Measurements from ENCODE around the gene ASTL. TPM values are rescaled to one million over a fixed set of nuclear protein-coding genes. Genes with fewer than 3 reads are reported as not detected.
A peak's percentile ranks its signal among the peaks of the same experiment; 100 is the strongest.

ASTL gene
- total RNA-seq, 1 experiment from 2014 or later = not detected

- no peak for DNase-seq (ENCODE audit: low read depth)
These were observed 7.8 kb downstream of the ASTL start for GRCh38 chr2:96130483-96130882.

- DNase-seq (ENCODE audit: low read depth) = no peak
These were observed 8.7 kb downstream of the ASTL start for GRCh38 chr2:96129528-96130120.

- DNase-seq (ENCODE audit: low read depth) = no peak
These were observed 9.8 kb downstream of the ASTL start for GRCh38 chr2:96128456-96128855.

- DNase-seq (ENCODE audit: low read depth) = no peak
These were observed 13.7 kb downstream of the ASTL start for GRCh38 chr2:96124406-96125265.

- DNase-seq (ENCODE audit: low read depth) = no peak
These were observed 14.4 kb downstream of the ASTL start for GRCh38 chr2:96123936-96124335.

DNA sequence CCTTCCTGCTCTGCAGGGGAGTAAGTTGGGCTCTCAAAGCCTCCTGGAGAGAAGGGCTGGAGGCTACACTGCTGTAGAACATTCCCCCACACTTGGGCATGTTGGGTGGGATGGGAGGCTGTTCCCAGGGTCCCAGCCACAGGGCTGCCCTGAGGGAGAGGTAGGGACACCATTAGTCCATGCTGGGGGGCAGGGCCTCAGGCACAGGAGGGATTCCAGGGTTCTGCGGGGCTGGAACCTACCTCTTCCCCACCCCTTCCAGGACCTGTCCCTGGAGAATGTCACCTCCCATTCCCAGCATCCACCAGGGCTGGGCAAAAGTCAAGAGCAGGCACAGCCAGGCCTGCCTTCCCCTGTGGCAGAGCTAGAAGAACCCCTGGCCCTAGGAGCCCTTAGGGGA is 15.0 kb downstream of the ASTL start:
- DNase-seq (ENCODE audit: low read depth) = no peak

DNA sequence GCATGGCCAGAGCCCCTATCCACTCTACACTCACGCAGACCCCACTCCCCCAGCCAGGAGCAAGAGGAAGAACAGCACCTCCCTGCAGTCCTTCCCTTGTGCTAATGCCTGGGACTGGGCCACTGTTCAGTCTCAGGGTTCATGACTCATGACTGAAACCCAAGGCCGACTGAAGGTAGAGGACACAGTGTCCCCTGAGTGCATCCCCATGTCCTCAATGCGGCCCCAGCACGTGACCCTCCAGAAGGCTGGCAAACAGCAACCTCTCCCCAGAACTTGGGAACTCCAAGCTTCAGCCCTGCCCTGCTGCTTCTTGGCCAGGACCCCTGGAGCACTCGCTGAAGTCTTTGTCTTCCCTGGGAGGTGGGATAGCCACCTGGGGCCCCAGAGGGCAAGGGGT is 15.9 kb downstream of the ASTL start:
- no peak for DNase-seq (ENCODE audit: low read depth)

- no peak for DNase-seq (ENCODE audit: low read depth)
These were observed 16.9 kb downstream of the ASTL start for GRCh38 chr2:96121414-96121813.

DNA sequence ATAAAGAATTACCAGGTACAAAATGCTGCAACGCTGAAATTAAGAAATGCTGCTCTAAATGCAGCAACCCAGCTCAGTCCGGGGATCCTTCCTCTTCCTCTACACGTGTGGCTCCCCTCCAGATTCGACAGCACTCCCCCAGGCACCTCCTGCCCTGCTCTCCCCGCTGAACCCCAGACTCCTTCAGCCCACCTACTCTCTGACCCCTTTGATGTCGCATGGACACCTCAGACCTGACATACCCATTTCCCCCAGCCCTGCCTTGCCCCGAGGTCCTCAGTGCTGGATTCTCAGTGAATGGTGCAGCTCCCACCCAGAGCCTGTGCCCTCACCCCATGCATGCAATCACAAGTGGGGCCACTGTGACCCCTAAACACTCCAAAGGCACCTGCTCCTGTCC is 17.3 kb downstream of the ASTL start:
- DNase-seq (ENCODE audit: low read depth) = no peak

DNA sequence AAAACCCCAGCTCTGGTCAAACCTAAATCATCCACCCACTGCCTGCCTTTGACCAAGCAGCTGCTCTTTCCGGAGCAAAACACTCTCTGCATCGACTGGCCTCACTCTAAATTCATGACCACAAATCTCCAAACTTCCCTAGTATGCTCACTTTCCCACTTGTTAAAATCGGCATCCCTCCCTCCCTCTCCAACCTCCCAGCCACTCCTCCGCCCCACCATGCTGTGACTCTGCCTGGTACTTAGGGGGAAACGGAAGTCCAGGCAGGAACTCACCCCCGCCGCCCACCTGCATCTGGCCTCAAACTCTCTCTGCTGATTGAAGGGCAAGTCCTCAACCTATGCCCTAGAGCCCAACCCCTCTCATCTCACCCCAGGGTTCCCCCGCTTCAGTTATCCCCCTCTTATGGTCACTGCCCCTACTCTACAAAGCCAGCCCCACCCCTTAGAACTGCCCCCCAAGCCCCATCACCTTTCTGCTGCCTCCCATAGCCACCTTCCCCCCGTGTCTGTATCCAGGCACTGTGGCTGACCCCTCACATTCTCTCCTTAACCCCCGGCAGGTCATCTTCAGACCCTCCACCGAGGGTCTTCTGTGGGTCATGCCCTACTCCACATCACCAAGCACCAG is 18.1 kb downstream of the ASTL start:
- DNase-seq (ENCODE audit: low read depth) = no peak

GRCh38 chr2:96119389-96119751 is 18.9 kb downstream of the ASTL start:
- no peak for DNase-seq (ENCODE audit: low read depth)

GRCh38 chr2:96118698-96119388 is 19.5 kb downstream of the ASTL start:
- no peak for DNase-seq (ENCODE audit: low read depth)

DNA sequence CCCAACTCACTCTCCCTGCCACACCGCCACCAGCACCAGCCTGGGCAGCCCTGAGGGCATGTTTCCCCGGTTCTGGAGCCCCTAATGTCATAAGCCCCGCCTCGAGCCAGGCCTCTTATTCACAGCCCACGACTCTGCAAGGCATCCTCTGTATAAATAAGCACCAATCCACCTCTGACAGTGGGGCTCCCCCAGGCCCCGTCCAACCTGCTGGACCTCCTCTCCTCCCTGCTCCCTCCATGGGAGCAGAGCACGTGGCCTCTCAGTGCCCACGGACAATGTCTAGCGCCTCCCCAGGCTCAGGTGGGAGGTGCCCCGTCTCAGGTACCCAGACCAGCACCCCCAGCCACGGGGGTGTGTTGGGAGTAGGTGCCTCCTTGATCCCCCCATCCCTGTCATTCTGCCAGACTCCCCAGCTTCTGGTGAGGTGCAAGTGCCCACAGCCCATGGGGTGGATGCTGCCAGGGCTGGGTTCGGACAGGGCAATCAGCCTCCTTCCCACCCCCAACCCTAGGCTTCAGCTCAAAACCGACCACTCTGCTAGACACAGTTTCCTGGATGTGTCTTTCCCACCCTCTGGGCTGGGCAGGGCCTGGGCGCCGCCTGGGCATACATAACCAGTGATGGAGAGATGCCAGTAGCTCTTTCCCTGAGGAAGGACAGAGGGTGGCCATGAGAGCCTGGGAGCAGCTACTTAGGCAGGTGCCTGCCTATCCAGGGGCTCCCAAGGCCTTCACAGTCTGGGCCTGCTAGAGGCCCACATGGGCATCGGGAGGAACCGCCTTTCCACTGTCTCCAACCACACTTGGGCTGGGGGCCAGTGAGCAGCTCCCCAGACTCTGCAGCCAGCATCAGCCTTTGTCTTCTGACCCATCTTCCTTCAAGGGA is 20.4 kb downstream of the ASTL start:
- no peak for DNase-seq (ENCODE audit: low read depth)

DNA sequence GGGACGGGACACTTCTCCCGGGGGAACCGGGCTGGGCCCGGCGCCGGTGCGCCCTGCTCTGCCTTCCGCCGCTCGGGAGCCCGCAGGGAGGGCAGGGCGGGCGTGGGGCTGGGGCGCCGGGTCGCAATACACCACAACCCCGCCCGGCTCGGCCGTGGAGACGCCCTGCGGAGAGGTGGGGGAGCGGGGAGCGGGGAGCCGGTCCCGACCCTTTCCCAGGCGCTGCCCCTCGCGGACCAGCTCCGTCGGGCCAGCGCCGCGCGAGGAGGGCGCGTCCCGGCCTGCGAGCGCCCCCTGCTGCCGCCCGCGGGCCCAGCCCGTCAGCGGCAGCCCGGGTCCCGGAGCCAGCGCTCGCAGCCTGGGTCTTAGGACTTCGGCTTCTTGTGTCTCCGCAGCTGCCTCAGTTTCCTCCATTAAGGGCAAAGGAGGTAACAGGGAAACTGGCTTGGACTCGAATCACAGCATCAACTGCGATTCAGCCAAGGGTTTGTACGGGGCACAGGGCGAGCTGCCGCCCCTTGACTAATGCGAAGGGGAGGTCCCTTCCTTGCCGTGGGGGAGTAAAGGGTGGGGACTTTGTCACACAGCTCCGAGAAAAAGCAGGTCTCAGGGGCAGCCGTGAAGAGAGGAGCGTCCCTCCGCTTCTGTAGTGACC is 21.3 kb downstream of the ASTL start:
- DNase-seq (ENCODE audit: low read depth) = peak; percentile 29

DNA sequence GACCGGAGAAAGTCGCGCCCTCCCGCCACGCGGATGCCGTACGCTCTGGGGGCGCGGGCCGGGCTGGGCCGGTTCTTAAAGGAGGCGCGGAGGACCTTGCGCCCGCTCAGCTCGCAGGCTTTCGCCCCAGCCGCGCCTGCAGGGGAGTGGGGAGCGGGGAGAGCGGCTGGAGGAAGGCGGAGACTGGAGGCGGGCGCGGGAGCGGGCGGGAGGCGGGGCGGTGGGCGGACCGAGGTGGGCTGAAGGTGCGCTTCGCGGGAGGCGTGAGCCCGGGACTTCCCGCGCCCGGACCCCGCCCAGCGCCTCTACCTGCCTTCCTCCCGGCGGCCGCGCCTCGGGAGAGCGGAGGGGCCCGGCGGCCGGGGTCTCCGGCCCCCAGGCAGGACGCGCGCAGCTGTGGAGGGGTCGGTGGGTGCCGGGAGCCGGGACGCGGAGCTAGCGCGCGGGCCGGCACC is 21.9 kb downstream of the ASTL start, which contains the start of gene ADRA2B:
TSS of gene ADRA2B (minus strand) at position 148 of the 455 bp plus-strand sequence. CDS start 422 bp downstream, outside the sequence.
- DNase-seq (ENCODE audit: low read depth) = no peak

GRCh38 chr2:96115631-96116423 is 22.5 kb downstream of the ASTL start:
- DNase-seq (ENCODE audit: low read depth) = no peak

DNA sequence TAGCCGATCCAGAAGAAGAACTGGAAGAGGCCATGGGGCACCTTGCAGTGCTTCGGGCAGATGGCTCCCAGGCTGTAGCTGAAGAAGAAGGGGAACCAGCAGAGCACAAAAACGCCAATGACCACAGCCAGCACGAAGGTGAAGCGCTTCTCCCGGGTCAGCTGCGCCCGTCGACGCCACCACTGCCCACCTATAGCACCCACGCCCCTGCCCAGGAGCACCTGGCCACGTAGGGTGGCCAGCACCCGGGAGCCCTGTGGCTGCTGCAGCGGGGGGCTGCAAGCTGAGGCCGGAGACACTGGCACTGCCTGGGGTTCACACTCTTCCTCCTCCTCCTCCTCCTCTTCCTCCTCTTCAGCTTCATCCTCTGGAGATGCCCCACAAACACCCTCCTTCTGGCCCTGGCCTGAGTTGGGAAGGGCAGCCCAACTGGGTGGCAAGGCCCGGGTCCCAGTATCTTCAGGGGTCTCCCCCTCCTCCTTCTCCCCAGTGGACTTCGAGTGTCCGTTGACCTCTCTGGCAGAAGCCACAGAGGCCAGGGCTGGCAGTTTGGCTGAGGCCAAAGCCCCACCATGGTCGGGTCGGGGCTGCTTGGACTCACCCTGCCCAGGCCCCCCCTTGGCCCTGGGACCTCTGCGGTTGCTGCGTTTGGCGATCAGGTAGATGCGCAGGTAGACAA is 23.3 kb downstream of the ASTL start:
- no peak for DNase-seq (ENCODE audit: low read depth)

GRCh38 chr2:96114546-96114902 is 23.8 kb downstream of the ASTL start:
- no peak for DNase-seq (ENCODE audit: low read depth)

DNA sequence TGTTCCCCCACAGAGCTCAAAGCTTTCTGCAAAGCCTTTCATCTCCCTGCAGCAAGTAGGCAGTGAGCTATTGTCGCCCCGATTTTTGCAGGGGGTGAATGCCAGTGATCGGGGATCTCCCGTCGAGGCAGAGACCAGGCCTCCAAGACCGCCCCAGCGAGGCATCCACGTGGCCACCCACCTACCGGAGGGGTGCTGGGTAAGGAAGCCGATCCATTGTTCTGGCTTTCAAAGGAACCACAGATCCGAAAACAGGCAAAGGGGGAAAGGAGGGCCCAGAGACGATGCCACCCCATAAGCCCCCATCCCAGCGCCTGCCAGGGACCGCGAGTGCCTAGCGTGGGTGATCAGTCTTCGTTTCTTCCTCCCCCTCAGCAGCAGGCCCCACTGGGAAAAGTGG is 24.4 kb downstream of the ASTL start:
- DNase-seq (ENCODE audit: low read depth) = no peak

- no peak for DNase-seq (ENCODE audit: low read depth)
These were observed 25.0 kb downstream of the ASTL start for GRCh38 chr2:96113367-96113677.

Measured in RPMI7951 (cell line).